HepG2 (cell line): Measurements from ENCODE around the gene ARFGEF2. TPM values are rescaled to one million over a fixed set of nuclear protein-coding genes. Genes with fewer than 3 reads are reported as not detected.

Experiments
- CSRNP1 ChIP-seq: sonication (generic); formaldehyde crosslinking; IDR thresholded peaks from 2 replicates; pipeline ENCODE4 v1.8.1; 2023; ENCODE audit warnings: mild to moderate bottlenecking, missing genetic modification reagents
- FUBP1 ChIP-seq: sonication (generic); formaldehyde crosslinking; IDR thresholded peaks from 2 replicates; pipeline ENCODE4 v1.5.1; 2020; ENCODE audit warnings: missing genetic modification reagents, mild to moderate bottlenecking, borderline replicate concordance
- HMG20A ChIP-seq: IDR thresholded peaks from 2 replicates; pipeline ENCODE4 v1.6.1; 2016; ENCODE audit warnings: borderline replicate concordance
- IRX3 ChIP-seq: sonication (generic); formaldehyde crosslinking; IDR thresholded peaks from 2 replicates; pipeline ENCODE4 v1.8.1; 2023; ENCODE audit warnings: mild to moderate bottlenecking, low read depth, missing genetic modification reagents, borderline replicate concordance
- KAT2B ChIP-seq: fragments of 150-350 bp; IDR thresholded peaks from 2 replicates; pipeline ENCODE4 v1.6.1; 2014; ENCODE audit warnings: low read depth, low read length, borderline replicate concordance
- KDM2A ChIP-seq: sonication (generic); formaldehyde crosslinking; IDR thresholded peaks from 2 replicates; pipeline ENCODE4 v1.4.0; 2020; ENCODE audit warnings: low read depth, missing genetic modification reagents, borderline replicate concordance
- MXD3 ChIP-seq: IDR thresholded peaks from 2 replicates; pipeline ENCODE4 v1.6.1; 2016; ENCODE audit warnings: mild to moderate bottlenecking, missing biosample characterization, missing genetic modification reagents
- RFX3 ChIP-seq: IDR thresholded peaks from 2 replicates; pipeline ENCODE4 v1.6.1; 2016; ENCODE audit warnings: missing biosample characterization, missing genetic modification reagents
- TFDP2 ChIP-seq: sonication (generic); formaldehyde crosslinking; IDR thresholded peaks from 2 replicates; pipeline ENCODE4 v1.4.0; 2020; ENCODE audit warnings: missing genetic modification reagents
- THYN1 ChIP-seq: sonication (generic); formaldehyde crosslinking; IDR thresholded peaks from 2 replicates; pipeline ENCODE4 v1.8.1; 2023; ENCODE audit warnings: low read depth, mild to moderate bottlenecking, moderate library complexity, missing genetic modification reagents, borderline replicate concordance
- XRCC5 ChIP-seq: fragments of 200-400 bp; formaldehyde crosslinking; optimal IDR thresholded peaks from 2 replicates; pipeline ENCODE3; 2017; ENCODE audit warnings: mild to moderate bottlenecking, low read length
- ZBTB26 ChIP-seq: IDR thresholded peaks from 2 replicates; pipeline ENCODE4 v1.6.1; 2016; ENCODE audit warnings: missing compliant biosample characterization, missing genetic modification reagents, borderline replicate concordance
- ZBTB3 ChIP-seq: sonication (generic); formaldehyde crosslinking; IDR thresholded peaks from 2 replicates; pipeline ENCODE4 v1.4.0; 2020; ENCODE audit warnings: low read depth, mild to moderate bottlenecking, moderate library complexity, missing genetic modification reagents, borderline replicate concordance
- ZFP36L1 ChIP-seq: sonication (generic); formaldehyde crosslinking; IDR thresholded peaks from 2 replicates; pipeline ENCODE4 v1.8.0; 2022; ENCODE audit warnings: mild to moderate bottlenecking, missing genetic modification reagents, moderate library complexity
- ZNF180 ChIP-seq: sonication (generic); formaldehyde crosslinking; IDR thresholded peaks from 2 replicates; pipeline ENCODE4 v1.4.0; 2020; ENCODE audit warnings: low read depth, missing genetic modification reagents, borderline replicate concordance
- ZNF234 ChIP-seq: sonication (generic); formaldehyde crosslinking; conservative IDR thresholded peaks from 2 replicates; pipeline ENCODE4 v1.5.1; 2020; ENCODE audit warnings: mild to moderate bottlenecking, missing genetic modification reagents
- ZNF317 ChIP-seq: sonication (generic); formaldehyde crosslinking; IDR thresholded peaks from 2 replicates; pipeline ENCODE4 v1.5.0; 2020; ENCODE audit warnings: mild to moderate bottlenecking, missing genetic modification reagents
- ZNF569 ChIP-seq: sonication (generic); formaldehyde crosslinking; IDR thresholded peaks from 2 replicates; pipeline ENCODE4 v1.5.0; 2020; ENCODE audit warnings: mild to moderate bottlenecking, missing genetic modification reagents, moderate library complexity, borderline replicate concordance
- ZNF598 ChIP-seq: sonication (generic); formaldehyde crosslinking; IDR thresholded peaks from 2 replicates; pipeline ENCODE4 v1.5.1; 2020; ENCODE audit warnings: mild to moderate bottlenecking, missing genetic modification reagents, borderline replicate concordance
- ZSCAN29 ChIP-seq: sonication (generic); formaldehyde crosslinking; conservative IDR thresholded peaks from 2 replicates; pipeline ENCODE4 v1.4.0; 2020; ENCODE audit warnings: mild to moderate bottlenecking, missing genetic modification reagents
- ZSCAN5A ChIP-seq: sonication (generic); formaldehyde crosslinking; IDR thresholded peaks from 2 replicates; pipeline ENCODE4 v1.8.0; 2022; ENCODE audit warnings: mild to moderate bottlenecking, missing genetic modification reagents, borderline replicate concordance
- polyA plus RNA-seq, 8 experiments: library from polyadenylated mRNA; depleted of rRNA in 3 of 8; stranded (reverse) in 7 of 8; unstranded in 1 of 8; fragments of >200 nt; fragmentation: Illumina TruSeq in 4 of 8; extraction: Trizol in 4 of 8; gene quantifications; 2 replicates each; pipeline versions ENCODE4 v1.2.1 to v1.2.3, GENCODE V29; 2011 to 2016; ENCODE audit warnings: low read depth in 4 of 8, missing spikeins in 1 of 8, mixed read lengths in 1 of 8; ENCODE audit not compliant: insufficient read depth in 1 of 8
- total RNA-seq, 5 experiments: library from RNA; depleted of rRNA; stranded (reverse); fragments of >200 nt; fragmentation: Illumina TruSeq; extraction: Trizol; gene quantifications; 2 replicates each; pipeline ENCODE4 v1.2.3, GENCODE V29; 2016; ENCODE audit warnings: low read depth in 1 of 5

ARFGEF2 gene
- total and polyA plus RNA-seq, 2 of the 13 experiments (the other 11 are each of a cell fraction or from before 2014, with no cell fraction given): 44.0 to 60.8 TPM

GRCh38 chr20:48919882-48920526 lies 1.5 kb upstream of the ARFGEF2 start (continued):
- no peak for TF ChIP-seq THYN1 (CRISPR knock-in tag)
- TF ChIP-seq CSRNP1 (CRISPR knock-in tag): no peak
- TF ChIP-seq HMG20A (CRISPR knock-in tag): peak; percentile 79; the same call in 1 of the 2 replicates
- TF ChIP-seq ZSCAN5A (CRISPR knock-in tag): 0 out of 2 replicates have a peak, but pooled peaks have one; percentile 18
- TF ChIP-seq ZBTB3 (CRISPR knock-in tag): peak; percentile 99
- no peak; the same call in 1 of the 2 replicates for TF ChIP-seq ZNF598 (CRISPR knock-in tag)
- no peak for TF ChIP-seq RFX3 (CRISPR knock-in tag)
- peak; percentile 88 for TF ChIP-seq ZSCAN29 (CRISPR knock-in tag)
- TF ChIP-seq ZNF317 (CRISPR knock-in tag): peak; percentile 79
- no peak for TF ChIP-seq ZNF180 (CRISPR knock-in tag)
- no peak; the same call in 1 of the 2 replicates for TF ChIP-seq TFDP2 (CRISPR knock-in tag)
- peak; percentile 55 for TF ChIP-seq XRCC5
- TF ChIP-seq MXD3 (CRISPR knock-in tag): no peak
- no peak; the same call in 1 of the 2 replicates for TF ChIP-seq KDM2A (CRISPR knock-in tag)
- TF ChIP-seq ZNF234 (CRISPR knock-in tag): no peak
- no peak for TF ChIP-seq IRX3 (CRISPR knock-in tag)
- peak; percentile 69 for TF ChIP-seq ZBTB26 (CRISPR knock-in tag)
- 0 out of 2 replicates have a peak, but pooled peaks have one; percentile 60 for TF ChIP-seq ZFP36L1 (CRISPR knock-in tag)
- peak; percentile 74; the same call in 1 of the 2 replicates for TF ChIP-seq FUBP1 (CRISPR knock-in tag)
- TF ChIP-seq ZNF569 (CRISPR knock-in tag): no peak
- TF ChIP-seq KAT2B: no peak
